HFF-Myc (cell line): ENCODE data around the gene MT1X.
"Not testable (repeated sequence)": the region's sequence is repeated elsewhere in the genome, so short reads cannot be mapped to it uniquely, and the experiment has no call there.

Source experiments
- DNase-seq: peaks from one replicate; pipeline ENCODE4 v3.0.0-alpha.2; 2011; ENCODE audit warnings: low read depth; ENCODE audit errors: extremely low read depth
- H3K4me3 ChIP-seq: replicated peaks from 2 replicates; pipeline ENCODE4 v1.5.1; 2011; ENCODE audit warnings: low read depth, mild to moderate bottlenecking, control low read depth, low read length
- TF ChIP-seq, protein P1 (sequence below): IDR thresholded peaks from 2 replicates; pipeline ENCODE4 v1.5.1; 2012; ENCODE audit warnings: mild to moderate bottlenecking, low read depth, low read length, control low read depth; ENCODE audit errors: missing control alignments

MT1X gene

DNA sequence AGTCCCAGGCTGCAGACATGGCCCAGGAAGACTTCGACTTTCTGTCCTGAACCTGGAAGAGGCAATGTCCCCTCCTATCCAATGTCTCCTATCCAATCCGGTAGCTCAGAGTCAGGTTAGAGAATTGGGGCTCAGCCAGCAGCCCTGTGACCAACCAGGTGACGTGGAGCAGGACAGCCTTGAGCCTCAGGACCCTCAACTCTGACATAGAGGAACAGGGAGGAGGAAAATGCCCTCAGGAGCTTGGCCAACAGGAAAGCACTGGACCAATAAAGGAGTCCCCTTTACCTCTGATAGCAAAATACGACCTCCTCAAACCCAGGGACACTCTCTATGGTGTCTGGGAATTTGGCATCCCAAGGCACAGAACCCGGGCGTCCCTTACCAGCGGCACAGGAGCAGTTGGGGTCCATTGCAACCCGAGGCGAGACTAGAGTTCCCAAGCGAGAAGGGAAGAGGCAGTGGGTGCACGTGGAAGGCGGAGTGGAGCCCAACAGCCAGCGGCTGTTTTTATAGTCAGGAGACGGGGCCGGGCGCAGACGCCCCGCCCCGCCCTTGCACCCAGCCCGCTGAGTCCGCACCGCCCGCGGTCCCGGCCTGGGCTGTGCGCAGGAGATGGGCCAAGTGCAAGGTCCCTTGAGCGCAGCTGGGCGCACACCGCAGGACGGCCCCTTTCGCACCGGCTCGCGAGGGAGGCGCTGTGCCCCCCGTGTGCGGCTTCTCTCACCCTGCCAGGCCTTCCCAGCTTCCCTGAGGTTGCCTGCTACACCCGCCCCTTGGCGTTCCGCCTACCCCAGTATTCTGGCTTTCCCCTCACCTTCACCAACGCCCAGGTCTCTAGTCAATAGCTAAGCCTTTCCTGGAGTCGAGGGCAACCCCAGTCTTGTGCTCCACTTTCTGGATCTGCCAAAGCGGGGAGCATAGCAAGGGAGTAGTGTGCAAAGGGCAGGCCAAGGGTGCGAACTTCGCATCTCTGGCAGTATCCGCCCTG, 14.4 kb upstream of the MT1X start, which contains the start of gene MT1G:
TSS of gene MT1G (minus strand) at position 485 of the 991 bp plus-strand sequence. CDS start at position 413, 72 bp downstream.
- no peak for DNase-seq
- TF ChIP-seq, protein P1, sequence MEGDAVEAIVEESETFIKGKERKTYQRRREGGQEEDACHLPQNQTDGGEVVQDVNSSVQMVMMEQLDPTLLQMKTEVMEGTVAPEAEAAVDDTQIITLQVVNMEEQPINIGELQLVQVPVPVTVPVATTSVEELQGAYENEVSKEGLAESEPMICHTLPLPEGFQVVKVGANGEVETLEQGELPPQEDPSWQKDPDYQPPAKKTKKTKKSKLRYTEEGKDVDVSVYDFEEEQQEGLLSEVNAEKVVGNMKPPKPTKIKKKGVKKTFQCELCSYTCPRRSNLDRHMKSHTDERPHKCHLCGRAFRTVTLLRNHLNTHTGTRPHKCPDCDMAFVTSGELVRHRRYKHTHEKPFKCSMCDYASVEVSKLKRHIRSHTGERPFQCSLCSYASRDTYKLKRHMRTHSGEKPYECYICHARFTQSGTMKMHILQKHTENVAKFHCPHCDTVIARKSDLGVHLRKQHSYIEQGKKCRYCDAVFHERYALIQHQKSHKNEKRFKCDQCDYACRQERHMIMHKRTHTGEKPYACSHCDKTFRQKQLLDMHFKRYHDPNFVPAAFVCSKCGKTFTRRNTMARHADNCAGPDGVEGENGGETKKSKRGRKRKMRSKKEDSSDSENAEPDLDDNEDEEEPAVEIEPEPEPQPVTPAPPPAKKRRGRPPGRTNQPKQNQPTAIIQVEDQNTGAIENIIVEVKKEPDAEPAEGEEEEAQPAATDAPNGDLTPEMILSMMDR, result no peak
- H3K4me3 ChIP-seq, result no peak within 1 kb of the TSS

GRCh38 chr16:56669005-56669839, 13.0 kb upstream of the MT1X start, which contains the start of gene MT1H:
Gene MT1H (plus strand): TSS chr16:56669814. CDS start chr16:56669885, 71 bp downstream.
- TF ChIP-seq, protein P1, result no peak
- H3K4me3 ChIP-seq, result no peak within 1 kb of the TSS
- DNase-seq, result no peak

DNA sequence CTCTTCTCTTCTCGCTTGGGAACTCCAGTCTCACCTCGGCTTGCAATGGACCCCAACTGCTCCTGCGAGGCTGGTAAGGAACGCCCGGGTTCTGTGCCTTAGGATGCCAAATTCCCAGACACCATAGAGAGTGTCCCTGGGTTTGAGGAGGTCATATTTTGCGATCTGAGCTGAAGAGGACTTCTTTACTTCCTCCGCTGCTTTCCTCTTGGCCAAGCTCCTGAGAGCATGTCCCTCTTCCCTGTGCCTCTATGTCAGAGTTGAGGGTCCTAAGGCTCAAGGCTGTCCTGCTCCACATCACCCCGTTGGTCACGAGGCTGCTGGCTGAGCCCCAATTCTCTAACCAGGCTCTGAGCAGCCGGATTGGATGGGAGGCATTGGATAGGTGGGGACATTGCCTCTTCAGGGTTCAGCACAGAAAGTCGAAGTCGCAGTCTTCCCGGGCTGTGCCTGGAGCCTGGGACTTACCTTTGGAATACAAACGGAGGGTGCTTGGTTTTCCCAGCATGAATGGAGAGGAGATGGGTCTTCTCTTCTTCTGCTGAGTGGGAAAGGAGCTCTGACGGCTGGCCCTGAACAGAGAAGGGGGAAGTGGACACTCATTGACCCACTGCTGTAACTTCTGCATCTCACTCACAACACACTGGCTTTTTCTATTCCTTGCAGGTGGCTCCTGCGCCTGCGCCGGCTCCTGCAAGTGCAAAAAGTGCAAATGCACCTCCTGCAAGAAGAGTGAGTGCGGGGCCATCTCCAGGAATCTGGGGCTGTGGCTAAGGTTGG, 12.2 kb upstream of the MT1X start:
- DNase-seq, result no peak
- TF ChIP-seq, protein P1, result no peak
- H3K4me3 ChIP-seq, result no peak overlapping the region

- TF ChIP-seq, protein P1, result no peak
- H3K4me3 ChIP-seq, result no peak overlapping the region
- DNase-seq, result no peak
Observed at GRCh38 chr16:56670620-56670934, 11.7 kb upstream of the MT1X start.

GRCh38 chr16:56671691-56672090, 10.6 kb upstream of the MT1X start:
- DNase-seq, H3K4me3 ChIP-seq: not testable (repeated sequence)

DNA sequence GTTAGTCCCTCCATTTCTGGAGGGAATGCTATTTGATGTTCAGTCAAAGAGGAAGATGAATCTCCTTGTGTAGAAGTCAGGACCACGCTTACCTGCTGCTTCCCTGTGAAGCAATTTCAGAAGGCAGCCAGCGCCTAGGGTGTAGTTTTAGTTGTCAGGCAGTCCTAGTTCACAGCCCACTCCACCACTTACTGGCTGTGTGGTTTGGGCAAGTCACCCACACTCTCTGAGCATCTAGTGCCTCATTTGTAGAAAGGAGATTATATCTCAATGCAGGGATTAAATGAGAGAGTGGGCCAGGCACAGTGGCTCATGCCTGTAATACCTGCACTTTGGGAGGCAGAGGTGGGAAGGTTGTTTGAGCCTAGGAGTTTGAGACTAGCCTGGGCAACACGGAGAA, 10.1 kb upstream of the MT1X start:
- not testable (repeated sequence) for DNase-seq, H3K4me3 ChIP-seq

GRCh38 chr16:56672761-56673536, 9.3 kb upstream of the MT1X start:
- no peak for DNase-seq
- TF ChIP-seq, protein P1, result no peak
- no peak overlapping the region for H3K4me3 ChIP-seq
